NCI-H2081 treated with DMSO at 0.1 percent for 48 hours (cell line): ENCODE results near the gene PIEZO2.

Experiments used
- DNase-seq: peaks from one replicate; lab custom pipeline; 2025; lab: John Stamatoyannopoulos, UW

PIEZO2 gene

GRCh38 chr18:10843565-10843964 is 305.8 kb downstream of the PIEZO2 start:
- no peak for DNase-seq

- DNase-seq, result no peak
Observed at GRCh38 chr18:10842861-10843260, 306.5 kb downstream of the PIEZO2 start.

DNA sequence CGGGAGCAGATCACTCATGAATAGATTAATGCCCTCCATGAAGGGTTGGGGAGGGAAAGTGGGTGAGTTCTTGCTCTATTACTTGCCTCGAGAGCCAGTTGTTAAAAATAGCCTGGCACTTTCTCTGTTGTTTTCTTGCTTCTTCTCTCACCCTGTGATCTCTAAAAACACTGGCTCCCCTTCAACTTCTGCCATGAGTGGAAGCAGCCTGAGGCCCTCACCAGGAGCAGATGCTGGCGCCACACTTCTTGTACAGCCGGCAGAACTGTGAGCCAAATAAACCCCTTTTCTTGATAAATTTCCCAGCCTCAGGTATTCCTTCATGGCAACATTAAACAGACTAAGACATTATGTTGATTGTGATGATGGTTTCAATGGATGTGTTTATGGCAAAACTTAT is 307.0 kb downstream of the PIEZO2 start:
- DNase-seq, result no peak

GRCh38 chr18:10841203-10841602 is 308.2 kb downstream of the PIEZO2 start:
- DNase-seq, result no peak

DNA sequence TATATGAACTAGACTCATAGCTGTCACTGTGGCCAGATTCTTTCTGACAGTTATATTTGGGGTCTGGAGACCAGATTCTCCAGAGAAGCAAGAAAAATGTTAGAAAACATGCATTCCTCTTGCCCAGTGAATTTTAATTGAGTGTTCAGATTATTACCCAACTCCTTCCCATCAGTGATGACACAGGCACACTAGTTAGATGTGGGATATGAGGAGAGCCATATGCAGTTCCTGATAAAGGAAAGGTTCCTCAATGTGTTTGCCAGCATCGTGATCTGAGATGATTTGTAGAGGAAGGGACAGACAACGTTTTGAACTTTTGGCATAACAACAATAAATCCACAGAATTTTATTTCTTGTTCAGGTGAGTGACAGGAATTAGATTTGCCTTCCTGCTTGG is 308.6 kb downstream of the PIEZO2 start:
- no peak for DNase-seq

DNA sequence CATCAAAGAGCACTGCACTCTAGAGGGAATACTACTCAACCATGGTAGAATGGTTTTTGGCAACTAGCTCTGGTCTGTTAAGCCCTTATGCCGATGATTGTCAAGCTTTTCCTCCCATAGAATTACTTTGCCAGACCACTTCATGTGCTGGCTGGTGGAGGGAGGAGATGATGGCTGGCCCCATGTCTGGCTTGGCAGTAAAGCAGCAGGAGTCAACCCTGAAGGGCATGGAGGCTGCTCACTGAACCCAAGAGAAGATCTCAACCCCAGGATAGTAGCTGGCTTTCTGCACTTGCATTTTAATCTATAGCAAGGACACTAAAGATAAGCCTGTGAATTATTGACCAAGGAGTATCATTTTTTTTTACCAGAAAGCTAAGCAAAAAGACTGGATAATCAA is 309.9 kb downstream of the PIEZO2 start:
- no peak for DNase-seq

GRCh38 chr18:10838553-10838952 is 310.8 kb downstream of the PIEZO2 start:
- DNase-seq, result no peak

- no peak for DNase-seq
Observed at GRCh38 chr18:10834128-10834815, 315.1 kb downstream of the PIEZO2 start.

DNA sequence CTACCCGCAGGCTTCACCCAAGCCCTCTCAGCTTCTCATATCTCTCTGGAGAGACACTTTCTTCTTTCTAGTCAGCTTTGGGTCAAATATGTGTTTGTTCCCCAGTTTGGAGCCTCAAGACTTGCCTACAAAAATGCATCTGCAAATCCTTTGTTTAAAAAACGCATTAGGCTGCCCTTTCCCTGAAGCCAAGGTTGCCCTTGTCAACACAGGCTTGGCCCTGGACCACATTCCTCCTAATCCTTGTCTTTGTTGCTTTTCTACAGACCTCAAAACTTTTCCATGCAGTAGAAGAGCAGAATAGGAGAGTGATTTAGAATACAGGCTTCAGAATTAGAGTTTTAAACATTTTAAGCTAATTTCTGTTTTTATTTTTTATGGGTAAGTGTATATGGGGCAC is 315.7 kb downstream of the PIEZO2 start:
- DNase-seq, result no peak

- no peak for DNase-seq
Observed at GRCh38 chr18:10826400-10826799, 323.0 kb downstream of the PIEZO2 start.

DNA sequence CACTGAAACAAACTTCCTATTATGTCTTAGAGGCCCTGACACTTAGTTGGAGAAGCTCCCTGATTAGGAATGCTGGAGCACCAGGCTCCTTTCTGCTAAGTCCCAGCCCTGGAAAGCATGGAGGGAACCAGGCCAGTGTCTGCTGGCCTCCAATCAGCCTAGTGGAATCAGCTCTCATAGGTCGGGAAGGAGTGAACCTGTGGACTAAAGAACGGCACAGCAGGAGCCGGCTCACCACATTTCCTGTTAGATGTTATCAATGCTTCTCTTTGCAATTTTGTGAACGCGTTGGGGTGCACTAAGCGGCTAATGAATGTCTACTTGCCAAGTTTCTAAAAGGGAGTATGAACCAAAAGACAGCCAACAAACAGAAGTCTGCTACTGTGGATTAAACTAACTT is 326.9 kb downstream of the PIEZO2 start:
- DNase-seq, result no peak

DNA sequence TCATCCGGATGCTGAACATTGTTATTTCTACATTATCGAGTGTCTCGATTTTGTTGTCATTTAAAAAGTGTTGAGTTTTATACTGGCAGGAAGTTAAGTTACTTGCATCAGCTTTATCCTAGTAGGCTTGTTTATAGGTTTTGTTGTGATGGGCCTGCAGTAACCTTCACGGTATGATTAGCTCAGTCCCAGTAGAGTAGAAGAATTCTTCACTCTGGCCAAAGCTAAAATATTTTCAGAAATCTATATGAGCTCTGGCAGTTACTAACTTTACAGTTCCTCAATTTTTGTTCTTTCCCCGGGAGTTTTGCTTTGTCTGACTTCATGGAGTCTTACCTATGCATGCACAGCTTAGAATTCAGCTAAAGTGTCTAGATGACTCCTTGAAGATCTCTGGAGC is 328.7 kb downstream of the PIEZO2 start:
- no peak for DNase-seq

- no peak for DNase-seq
Observed at GRCh38 chr18:10814336-10814735, 335.0 kb downstream of the PIEZO2 start.

DNA sequence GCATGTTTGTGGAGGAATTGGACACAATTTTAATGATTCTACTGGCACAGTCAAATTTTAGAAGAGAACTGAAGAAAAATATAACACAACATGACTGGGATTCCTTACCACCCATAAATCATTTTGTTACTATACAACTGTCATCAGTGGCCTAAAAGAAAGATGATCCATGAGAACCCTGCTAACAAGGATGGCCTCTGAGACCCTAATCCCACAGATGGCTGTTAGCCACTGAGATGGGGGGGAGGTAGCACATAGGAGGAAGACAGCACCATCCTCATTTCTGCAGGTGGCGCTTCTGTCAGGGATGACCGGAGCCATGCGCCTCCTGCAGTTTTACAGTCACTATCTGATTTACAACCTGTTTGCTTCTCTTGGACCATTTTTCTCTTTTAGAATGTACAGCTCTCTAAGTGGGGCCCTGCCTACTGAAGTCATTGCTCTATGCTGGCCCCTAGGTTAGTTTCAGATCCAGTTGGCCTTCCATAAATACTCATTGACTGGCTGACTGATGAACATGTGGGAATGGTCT is 343.7 kb downstream of the PIEZO2 start:
- DNase-seq, result no peak

GRCh38 chr18:10804126-10804525 is 345.2 kb downstream of the PIEZO2 start:
- no peak for DNase-seq

- DNase-seq, result no peak
Observed at GRCh38 chr18:10798727-10799550, 350.4 kb downstream of the PIEZO2 start.

GRCh38 chr18:10797896-10798295 is 351.5 kb downstream of the PIEZO2 start:
- no peak for DNase-seq

DNA sequence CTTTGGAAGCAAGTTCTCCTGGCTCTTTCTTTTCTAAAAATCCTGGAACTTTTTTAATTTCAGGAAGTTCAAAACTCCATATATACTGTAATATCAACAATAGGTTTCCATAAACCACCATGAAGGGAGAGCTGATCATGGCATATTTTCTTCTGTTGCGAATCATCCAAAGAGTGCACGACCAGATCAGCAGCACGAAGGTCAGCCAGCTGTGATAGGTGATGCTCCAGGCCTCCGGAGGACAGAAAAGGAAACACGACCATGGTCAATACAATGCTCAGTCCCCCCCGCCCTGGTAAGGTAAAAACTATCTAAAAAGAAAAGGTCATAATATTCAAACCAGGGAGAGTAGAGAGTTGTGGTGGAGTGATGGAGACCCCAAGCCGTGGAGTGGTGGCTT is 354.6 kb downstream of the PIEZO2 start:
- DNase-seq, result no peak

DNA sequence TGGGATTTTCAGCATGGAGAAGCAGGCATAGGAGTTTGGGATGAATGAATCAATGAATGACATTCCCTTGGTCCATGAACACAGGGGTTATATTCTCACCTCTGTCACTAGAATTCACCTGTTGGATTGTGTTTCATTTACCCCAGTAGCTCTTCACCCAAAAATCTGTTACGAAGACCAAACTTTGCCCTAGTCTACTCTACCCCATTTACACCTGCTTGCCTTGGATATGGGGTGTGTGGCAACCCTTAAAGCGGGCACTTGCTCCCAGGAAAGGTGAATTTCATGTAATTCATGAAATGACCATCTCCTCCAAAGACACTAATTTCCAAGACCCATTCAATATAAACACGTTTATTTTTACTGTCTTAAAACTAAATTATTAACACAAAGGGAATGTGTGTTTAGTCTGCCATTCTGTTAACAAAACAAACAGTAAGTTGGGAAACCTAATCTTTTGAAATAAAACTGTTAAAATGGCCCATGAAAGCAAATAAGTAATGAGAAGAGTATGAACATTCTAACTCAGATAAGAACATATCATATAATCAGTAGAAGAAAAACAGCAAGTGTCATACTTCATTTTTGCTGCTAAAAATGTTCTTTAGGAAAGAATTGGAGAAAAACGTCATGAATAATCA is 355.5 kb downstream of the PIEZO2 start:
- no peak for DNase-seq

DNA sequence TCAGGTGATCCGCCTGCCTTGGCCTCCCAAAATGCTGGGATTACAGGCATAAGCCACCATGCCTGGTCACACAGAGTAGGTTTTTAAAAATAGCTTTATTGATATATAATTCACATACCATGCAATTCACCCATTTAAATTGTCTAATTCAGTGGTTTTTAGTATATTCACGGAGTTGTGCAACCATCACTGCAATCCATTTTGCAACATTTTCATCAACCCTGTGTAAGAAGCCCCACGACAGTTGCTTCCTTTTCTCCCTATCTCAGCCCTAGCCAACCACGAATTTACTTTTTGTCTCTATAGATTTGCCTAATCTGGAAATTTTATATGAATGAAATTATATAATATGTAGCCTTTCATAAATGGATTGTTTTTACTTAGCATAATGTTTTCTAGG is 357.2 kb downstream of the PIEZO2 start:
- no peak for DNase-seq

DNA sequence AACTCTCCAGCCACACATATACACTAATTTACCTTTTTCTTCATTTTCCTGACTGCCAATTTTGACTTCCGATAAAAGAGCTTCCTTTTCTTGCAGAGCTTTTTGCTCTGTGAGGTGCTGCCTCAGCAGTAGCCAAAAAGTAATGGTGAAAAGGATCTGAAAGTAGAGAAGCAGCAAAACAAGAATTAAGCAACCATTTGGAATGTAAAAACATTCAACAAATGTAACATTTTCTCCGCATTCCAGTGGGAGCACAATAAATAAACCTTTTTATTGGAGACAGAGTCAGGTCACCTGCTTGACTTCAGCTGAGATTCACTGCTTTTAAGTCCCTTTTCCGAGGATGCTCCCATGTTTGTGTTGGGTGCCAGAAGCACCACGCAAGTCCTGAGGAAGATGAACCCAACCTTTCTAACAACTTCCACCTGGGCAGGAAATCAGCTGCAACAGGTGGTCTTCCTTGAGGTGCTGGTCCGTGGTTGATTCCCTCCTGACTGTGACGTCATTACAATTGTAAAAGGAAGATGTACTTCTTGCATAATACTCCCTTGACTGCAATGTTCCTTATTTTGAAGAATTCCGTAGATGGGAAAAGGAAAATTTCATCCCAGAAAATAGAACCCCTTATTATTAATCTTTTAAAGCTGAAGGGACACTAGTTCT is 358.1 kb downstream of the PIEZO2 start:
- no peak for DNase-seq

- DNase-seq, result no peak
Observed at GRCh38 chr18:10789180-10789579, 360.2 kb downstream of the PIEZO2 start.
